ENCODE data around the gene NDUFC2. TPM values are rescaled to one million over a fixed set of nuclear protein-coding genes. Genes with fewer than 3 reads are reported as not detected.

Gene NDUFC2
- total RNA-seq, 5 donors from 2014 or later (not counting 1 experiment from before 2014, with no cell fraction given): 40.8 to 93.8 (median 88.1) TPM

- Mint-ChIP-seq H3K4me3 (no peak overlapping the region), H3K4me1 (peaks cover 0 to under 1% (median 0%) of the 10 kb centered on the region in 3 donors), H3K9me3 (no peaks in the 10 kb centered on the region), H3K27me3 (no peaks in the 10 kb centered on the region), H3K27ac (no peak overlapping the region), H3K36me3 (peaks cover 35% of the 10 kb centered on the region)
- Histone ChIP-seq H3K4me3 (ENCODE audit: control insufficient read depth in 1 of 2, extremely low read depth in 1 of 2, low read length in 1 of 2) (no peak overlapping the region), H3K27ac (ENCODE audit: low read length) (no peak overlapping the region), H3K36me3 (ENCODE audit: control insufficient read depth in 2 of 2, extremely low read depth in 1 of 2, insufficient read depth in 1 of 2, low read length in 1 of 2) (peaks cover 0 to 35% of the 10 kb centered on the region in 2 donors), H3K27me3 (replicated peaks in 1 of 2; ENCODE audit: control insufficient read depth in 2 of 2, extremely low read depth in 1 of 2, insufficient read depth in 2 of 2, low read length in 1 of 2) (no peaks in the 10 kb centered on the region), H3K4me1 (ENCODE audit: control insufficient read depth in 1 of 2, extremely low read depth in 1 of 2, insufficient read depth in 2 of 2, low read length in 2 of 2) (no peaks in the 10 kb centered on the region), H3K9me3 (no peaks in the 10 kb centered on the region)
- no CpG with 5 or more reads among the region's 2 CpGs for WGBS (ENCODE audit: insufficient coverage)
- POLR2A ChIA-PET: no interaction called here
- ATAC-seq (replicated peaks in 1 of 4) (no peak), DNase-seq (no peak)
- CTCF ChIA-PET: no interaction called here
Observed at GRCh38 chr11:78066471-78066870, 13.2 kb downstream of the NDUFC2 start.

GRCh38 chr11:78065203-78065602, 14.5 kb downstream of the NDUFC2 start:
- WGBS (ENCODE audit: insufficient coverage): no CpG with 5 or more reads among the region's 2 CpGs
- Mint-ChIP-seq H3K9me3 (no peaks in the 10 kb centered on the region), H3K36me3 (peaks cover 27% of the 10 kb centered on the region), H3K4me1 (no peaks in the 10 kb centered on the region), H3K27ac (no peak overlapping the region), H3K27me3 (no peaks in the 10 kb centered on the region), H3K4me3 (no peak overlapping the region)
- POLR2A ChIA-PET: no interaction called here
- no peaks in the 10 kb centered on the region for H3K9me3 ChIP-seq
- no peak for DNase-seq
- ATAC-seq (replicated peaks in 1 of 4): no peak
- H3K4me1 ChIP-seq (ENCODE audit: control insufficient read depth in 1 of 2, extremely low read depth in 1 of 2, insufficient read depth in 2 of 2, low read length in 2 of 2): no peaks in the 10 kb centered on the region
- no peaks in the 10 kb centered on the region for H3K27me3 ChIP-seq (replicated peaks in 1 of 2; ENCODE audit: control insufficient read depth in 2 of 2, extremely low read depth in 1 of 2, insufficient read depth in 2 of 2, low read length in 1 of 2)
- CTCF ChIA-PET: interaction anchor here in 1 of 2 donors (0.6 kb wide), 1 partner anchor 26 kb away, joined by 5 read pairs; no protein-coding TSS in a partner anchor
- H3K36me3 ChIP-seq (ENCODE audit: control insufficient read depth in 2 of 2, extremely low read depth in 1 of 2, insufficient read depth in 1 of 2, low read length in 1 of 2): peaks cover 0 to 24% of the 10 kb centered on the region in 2 donors
- H3K4me3 ChIP-seq (ENCODE audit: control insufficient read depth in 1 of 2, extremely low read depth in 1 of 2, low read length in 1 of 2): no peak overlapping the region
- no peak overlapping the region for H3K27ac ChIP-seq (ENCODE audit: low read length)

DNA sequence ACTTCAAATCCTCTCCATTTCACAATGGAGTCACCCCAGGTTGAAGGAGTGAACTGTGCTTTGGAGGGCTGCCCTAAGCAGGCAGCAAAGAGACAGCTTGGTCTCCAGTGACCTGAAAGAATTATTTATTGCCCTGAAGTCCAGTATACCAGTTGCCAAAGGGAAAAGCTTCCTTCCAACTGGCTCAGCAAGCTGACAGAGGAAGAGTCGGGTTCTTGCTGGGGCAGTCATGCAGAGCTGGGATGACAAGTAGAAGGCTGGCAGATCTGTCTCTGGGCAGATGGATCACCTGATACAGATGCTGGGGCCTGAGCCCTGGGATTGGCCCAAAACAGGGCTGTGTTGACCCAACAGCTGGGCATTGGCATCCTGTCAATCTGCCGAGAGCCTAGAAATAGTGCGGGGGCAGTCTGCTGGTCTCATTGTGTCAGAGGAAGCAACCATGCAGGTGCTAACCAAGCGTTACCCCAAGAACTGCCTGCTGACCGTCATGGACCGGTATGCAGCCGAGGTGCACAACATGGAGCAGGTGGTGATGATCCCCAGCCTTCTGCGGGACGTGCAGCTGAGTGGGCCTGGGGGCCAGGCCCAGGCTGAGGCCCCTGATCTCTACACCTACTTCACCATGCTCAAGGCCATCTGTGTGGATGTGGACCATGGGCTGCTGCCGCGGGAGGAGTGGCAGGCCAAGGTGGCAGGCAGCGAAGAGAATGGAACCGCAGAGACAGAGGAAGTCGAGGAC, 16.1 kb downstream of the NDUFC2 start, which contains the start of gene THRSP:
Gene THRSP, plus strand, starts transcription at position 422 of the 742 bp plus-strand sequence. Its CDS starts 21 bp downstream, at position 443.
- ChIA-PET CTCF (no interaction called here), POLR2A (no interaction called here)
- H3K36me3 Mint-ChIP-seq: peaks cover 16% of the 10 kb centered on the region
- no peak within 1 kb of the TSS for H3K27ac ChIP-seq (ENCODE audit: low read length)
- H3K4me3 ChIP-seq (ENCODE audit: control insufficient read depth in 1 of 2, extremely low read depth in 1 of 2, low read length in 1 of 2): no peak within 1 kb of the TSS
- no peaks in the 10 kb centered on the region for H3K27me3 ChIP-seq (replicated peaks in 1 of 2; ENCODE audit: control insufficient read depth in 2 of 2, extremely low read depth in 1 of 2, insufficient read depth in 2 of 2, low read length in 1 of 2)
- H3K27ac Mint-ChIP-seq: no peak within 1 kb of the TSS
- H3K4me1 Mint-ChIP-seq: no peaks in the 10 kb centered on the region
- H3K27me3 Mint-ChIP-seq: no peaks in the 10 kb centered on the region
- no peak for ATAC-seq (replicated peaks in 1 of 4)
- no peaks in the 10 kb centered on the region for H3K9me3 Mint-ChIP-seq
- peaks cover 0 to 8% of the 10 kb centered on the region in 2 donors for H3K36me3 ChIP-seq (ENCODE audit: control insufficient read depth in 2 of 2, extremely low read depth in 1 of 2, insufficient read depth in 1 of 2, low read length in 1 of 2)
- DNase-seq: no peak
- H3K4me3 Mint-ChIP-seq: no peak within 1 kb of the TSS
- H3K9me3 ChIP-seq: no peaks in the 10 kb centered on the region
- no peaks in the 10 kb centered on the region for H3K4me1 ChIP-seq (ENCODE audit: control insufficient read depth in 1 of 2, extremely low read depth in 1 of 2, insufficient read depth in 2 of 2, low read length in 2 of 2)
- WGBS (ENCODE audit: insufficient coverage): 92% methylated on average over 12 of the region's 14 CpGs

DNA sequence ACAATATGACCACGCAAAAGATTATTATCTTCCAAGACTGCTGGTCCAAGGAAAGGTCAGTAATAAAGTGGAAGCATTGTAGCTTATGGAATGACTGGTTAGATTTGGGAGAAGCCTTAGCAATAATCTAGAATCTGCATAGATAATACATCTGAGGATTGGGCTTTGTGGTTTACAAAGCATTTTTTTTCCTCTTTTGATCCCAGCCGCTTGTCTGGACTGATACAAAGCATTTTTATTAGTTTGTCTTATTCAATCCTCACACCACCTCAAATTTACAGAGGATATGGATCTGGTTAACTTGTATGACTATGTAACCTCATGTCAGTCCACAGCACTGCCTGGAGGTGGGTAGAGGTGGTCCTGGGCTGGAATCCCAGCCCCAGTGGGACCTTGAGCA, 17.0 kb downstream of the NDUFC2 start:
- POLR2A ChIA-PET: no interaction called here
- no peaks in the 10 kb centered on the region for H3K9me3 Mint-ChIP-seq
- CTCF ChIA-PET: no interaction called here
- Histone ChIP-seq H3K4me3 (ENCODE audit: control insufficient read depth in 1 of 2, extremely low read depth in 1 of 2, low read length in 1 of 2) (no peak overlapping the region), H3K36me3 (ENCODE audit: control insufficient read depth in 2 of 2, extremely low read depth in 1 of 2, insufficient read depth in 1 of 2, low read length in 1 of 2) (peaks cover 0 to 5% of the 10 kb centered on the region in 2 donors), H3K4me1 (ENCODE audit: control insufficient read depth in 1 of 2, extremely low read depth in 1 of 2, insufficient read depth in 2 of 2, low read length in 2 of 2) (no peaks in the 10 kb centered on the region), H3K27ac (ENCODE audit: low read length) (no peak overlapping the region), H3K9me3 (no peaks in the 10 kb centered on the region), H3K27me3 (replicated peaks in 1 of 2; ENCODE audit: control insufficient read depth in 2 of 2, extremely low read depth in 1 of 2, insufficient read depth in 2 of 2, low read length in 1 of 2) (no peaks in the 10 kb centered on the region)
- peaks cover 10% of the 10 kb centered on the region for H3K36me3 Mint-ChIP-seq
- no CpG with 5 or more reads among the region's 2 CpGs for WGBS (ENCODE audit: insufficient coverage)
- H3K27me3 Mint-ChIP-seq: no peaks in the 10 kb centered on the region
- DNase-seq (no peak), ATAC-seq (replicated peaks in 1 of 4) (no peak)
- H3K27ac Mint-ChIP-seq: no peak overlapping the region
- H3K4me1 Mint-ChIP-seq: no peaks in the 10 kb centered on the region
- no peak overlapping the region for H3K4me3 Mint-ChIP-seq

DNA sequence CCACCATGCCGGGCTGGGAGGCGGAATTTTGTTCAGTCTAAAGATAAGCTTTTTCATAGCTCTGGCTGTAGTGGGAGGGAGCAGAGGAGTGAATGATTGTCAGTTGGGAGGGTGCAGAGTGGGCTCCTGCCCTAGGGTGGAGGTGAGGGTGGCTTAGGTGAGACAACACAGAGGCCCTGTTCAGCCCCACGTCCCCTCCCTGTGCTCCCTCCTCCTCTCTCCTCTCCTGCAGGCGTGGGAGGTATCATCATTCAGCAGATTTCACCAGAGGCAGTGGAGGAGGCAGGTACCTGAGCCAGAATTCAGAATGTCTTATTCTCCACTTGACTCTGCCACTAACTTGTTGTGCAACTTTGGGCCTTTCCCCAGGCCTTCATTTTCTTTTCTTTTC, 17.7 kb downstream of the NDUFC2 start:
- H3K9me3 Mint-ChIP-seq: no peaks in the 10 kb centered on the region
- no peaks in the 10 kb centered on the region for H3K9me3 ChIP-seq
- H3K27ac Mint-ChIP-seq: no peak overlapping the region
- ChIA-PET CTCF (no interaction called here), POLR2A (no interaction called here)
- 100% methylated on average over 1 of the region's 4 CpGs for WGBS (ENCODE audit: insufficient coverage)
- peaks cover 6% of the 10 kb centered on the region for H3K36me3 Mint-ChIP-seq
- no peak for ATAC-seq (replicated peaks in 1 of 4)
- H3K4me1 Mint-ChIP-seq: no peaks in the 10 kb centered on the region
- no peak overlapping the region for H3K4me3 ChIP-seq (ENCODE audit: control insufficient read depth in 1 of 2, extremely low read depth in 1 of 2, low read length in 1 of 2)
- no peaks in the 10 kb centered on the region for H3K36me3 ChIP-seq (ENCODE audit: control insufficient read depth in 2 of 2, extremely low read depth in 1 of 2, insufficient read depth in 1 of 2, low read length in 1 of 2)
- no peaks in the 10 kb centered on the region for H3K27me3 ChIP-seq (replicated peaks in 1 of 2; ENCODE audit: control insufficient read depth in 2 of 2, extremely low read depth in 1 of 2, insufficient read depth in 2 of 2, low read length in 1 of 2)
- no peaks in the 10 kb centered on the region for H3K27me3 Mint-ChIP-seq
- H3K4me3 Mint-ChIP-seq: no peak overlapping the region
- no peaks in the 10 kb centered on the region for H3K4me1 ChIP-seq (ENCODE audit: control insufficient read depth in 1 of 2, extremely low read depth in 1 of 2, insufficient read depth in 2 of 2, low read length in 2 of 2)
- no peak for DNase-seq
- no peak overlapping the region for H3K27ac ChIP-seq (ENCODE audit: low read length)

GRCh38 chr11:78061088-78061920, 18.4 kb downstream of the NDUFC2 start:
- H3K36me3 Mint-ChIP-seq: peaks cover 6% of the 10 kb centered on the region
- CTCF ChIA-PET: interaction anchor here in 1 of 2 donors (0.6 kb wide), 2 partner anchors 12 to 505 kb away, joined by 3 to 4 read pairs; no protein-coding TSS in a partner anchor
- H3K4me1 Mint-ChIP-seq: no peaks in the 10 kb centered on the region
- H3K27me3 Mint-ChIP-seq: no peaks in the 10 kb centered on the region
- H3K9me3 ChIP-seq: no peaks in the 10 kb centered on the region
- no peaks in the 10 kb centered on the region for H3K9me3 Mint-ChIP-seq
- no peak overlapping the region for H3K4me3 ChIP-seq (ENCODE audit: control insufficient read depth in 1 of 2, extremely low read depth in 1 of 2, low read length in 1 of 2)
- H3K27ac Mint-ChIP-seq: no peak overlapping the region
- POLR2A ChIA-PET: interaction anchor here in 1 of 2 donors (0.6 kb wide), 1 partner anchor 82 kb away, joined by 6 read pairs; no protein-coding TSS in a partner anchor
- no peaks in the 10 kb centered on the region for H3K4me1 ChIP-seq (ENCODE audit: control insufficient read depth in 1 of 2, extremely low read depth in 1 of 2, insufficient read depth in 2 of 2, low read length in 2 of 2)
- H3K36me3 ChIP-seq (ENCODE audit: control insufficient read depth in 2 of 2, extremely low read depth in 1 of 2, insufficient read depth in 1 of 2, low read length in 1 of 2): no peaks in the 10 kb centered on the region
- no peak overlapping the region for H3K27ac ChIP-seq (ENCODE audit: low read length)
- ATAC-seq (replicated peaks in 1 of 4): no peak
- WGBS (ENCODE audit: insufficient coverage): 100% methylated on average over 1 of the region's 4 CpGs
- H3K27me3 ChIP-seq (replicated peaks in 1 of 2; ENCODE audit: control insufficient read depth in 2 of 2, extremely low read depth in 1 of 2, insufficient read depth in 2 of 2, low read length in 1 of 2): no peaks in the 10 kb centered on the region
- H3K4me3 Mint-ChIP-seq: no peak overlapping the region
- no peak for DNase-seq
